Heart left ventricle (tissue), 13 donors: ENCODE results near the gene SCN4B.

Experiments
- CTCF ChIP-seq, 12 donors: fragments of 200-600 bp; sonication (generic) in 4 of 12; IDR thresholded peaks; one replicate each; pipeline versions ENCODE4 v1.5.0 to v1.8.0; 2018 to 2022; ENCODE audit warnings: antibody characterized with exemption in 12 of 12, mild to moderate bottlenecking in 5 of 12
- POLR2A ChIP-seq, 2 donors: fragments of 450-650 bp; IDR thresholded peaks; one replicate each; pipeline ENCODE4 v1.6.1; 2017; ENCODE audit warnings: antibody characterized with exemption in 2 of 2, mild to moderate bottlenecking in 2 of 2, moderate library complexity in 2 of 2
- donor health status: ischemic (EF 13 %, LVEDD 7.1; RV severe dilation, severe dysfunction).
- donor health status: DM: no; HTN: yes; CAD: no.
- donor health status: DM: no; HTN: no; CAD: no.
- donor health status: ischemic (EF 25% LVEDD 6.9; RV normal size, moderate dysfunction).
- donor health status: ischemic (EF 25% LVEDD 5.7; RV mildly dilated, moderate dysfunction).
- donor health status: ischemic (EF 35%, LVEDD 5.7; RV mildly dilated, moderate dysfunction).
- donor health status: nonischemic (EF 11% LVEDD 7.7; RV severe dilation, severe dysfunction).
- donor health status: DM: yes; HTN: yes; CAD: no.
- donor health status: PGD.
- donor health status: ischemic (EF 29% LVEDD 5.4; RV normal size, mild dysfunction).
- donor health status: nonischemic (EF 23%, LVEDD 6.1; RV moderate dilation, normal function).

GRCh38 chr11:118144301-118145268 lies 8.0 kb downstream of the SCN4B start:
- TF ChIP-seq CTCF (IDR thresholded peaks at IDR 0.05) = no peak
- TF ChIP-seq POLR2A (IDR thresholded peaks at IDR 0.05) = no peak
